Posterior vena cava (tissue), 2 donors: ENCODE data around the gene RIMKLB. TPM values are rescaled to one million over a fixed set of nuclear protein-coding genes. Genes with fewer than 3 reads are reported as not detected.
"Not testable (repeated sequence)": the region's sequence is repeated elsewhere in the genome, so short reads cannot be mapped to it uniquely, and the experiment has no call there.

ENCODE experiments used
- DNase-seq: peaks from one replicate; pipeline ENCODE4 v3.0.0-alpha.2; 2020; ENCODE audit warnings: low spot score
- intact Hi-C, 2 donors: fragments of 100-400 bp; cut with DNase I; formaldehyde crosslinking; loops; one replicate each; pipeline versions ENCODE4 v1.14.1 to v1.14.2; 2022 to 2023
- total RNA-seq, 2 donors: library from RNA; stranded (reverse); fragmentation: NEBNext Ultra II Directional; extraction: Animal tissue kit (Norgen Biotek cat#: 25700); gene quantifications; one replicate each; pipeline ENCODE4 v1.2.1, GENCODE V29; 2021
- donor health status: DM: yes; HTN: yes; CAD: no.
- donor health status: DM: yes; HTN: yes; CAD: no.

The RIMKLB gene
- total RNA-seq, 2 donors from 2014 or later: 51.1 to 56.3 TPM

DNA sequence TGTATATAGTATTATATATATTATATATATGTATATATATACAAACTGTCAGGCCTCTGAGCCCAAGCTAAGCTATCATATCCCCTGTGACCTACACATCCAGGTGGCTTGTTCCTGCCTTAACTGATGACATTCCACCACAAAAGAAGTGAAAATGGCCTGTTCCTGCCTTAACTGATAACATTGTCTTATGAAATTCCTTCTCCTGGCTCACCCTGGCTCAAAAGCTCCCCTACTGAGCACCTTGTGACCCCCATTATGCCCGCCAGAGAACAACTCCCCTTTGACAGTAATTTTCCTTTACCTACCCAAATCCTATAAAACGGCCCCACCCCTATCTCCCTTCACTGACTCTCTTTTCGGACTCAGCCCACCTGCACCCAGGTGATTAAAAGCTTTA lies 107.0 kb downstream of the RIMKLB start:
- intact Hi-C loops, DNase-seq: not testable (repeated sequence)

DNA sequence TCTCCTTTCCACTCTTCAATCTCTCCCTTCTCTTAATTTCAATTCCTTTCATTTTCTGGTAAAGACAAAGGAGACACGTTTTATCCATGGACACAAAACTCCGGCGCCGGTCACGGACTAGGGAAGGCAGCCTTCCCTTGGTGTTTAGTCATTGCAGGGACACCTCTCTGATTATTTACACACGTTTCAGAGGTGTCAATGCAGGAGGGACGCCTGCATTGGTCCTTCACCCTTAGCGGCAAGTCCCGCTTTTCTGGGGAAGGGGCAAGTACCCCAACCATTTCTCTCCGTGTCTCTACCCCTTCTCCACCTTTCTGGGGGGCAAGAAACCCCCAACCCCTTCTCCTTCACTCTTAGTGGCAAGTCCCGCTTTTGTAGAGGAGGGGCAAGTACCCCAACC lies 107.7 kb downstream of the RIMKLB start:
- intact Hi-C loops: not testable (repeated sequence)
- peak; percentile 26 for DNase-seq

DNA sequence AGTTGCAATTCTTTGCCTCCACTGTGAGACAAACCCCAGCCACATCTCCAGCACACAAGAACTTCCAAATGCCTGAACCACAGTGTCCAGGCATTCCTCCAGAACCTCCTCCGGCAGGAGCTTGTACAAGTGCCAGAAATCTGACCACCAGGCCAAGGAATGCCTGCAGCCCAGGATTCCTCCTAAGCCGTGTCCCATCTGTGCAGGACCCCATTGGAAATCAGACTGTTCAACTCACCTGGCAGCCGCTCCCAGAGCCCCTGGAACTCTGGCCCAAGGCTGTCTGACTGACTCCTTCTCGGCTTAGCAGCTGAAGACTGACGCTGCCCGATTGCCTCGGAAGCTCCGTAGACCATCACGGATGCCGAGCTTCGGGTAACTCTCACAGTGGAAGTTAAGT lies 109.3 kb downstream of the RIMKLB start:
- DNase-seq: peak; percentile 57
- intact Hi-C loops: not testable (repeated sequence)

DNA sequence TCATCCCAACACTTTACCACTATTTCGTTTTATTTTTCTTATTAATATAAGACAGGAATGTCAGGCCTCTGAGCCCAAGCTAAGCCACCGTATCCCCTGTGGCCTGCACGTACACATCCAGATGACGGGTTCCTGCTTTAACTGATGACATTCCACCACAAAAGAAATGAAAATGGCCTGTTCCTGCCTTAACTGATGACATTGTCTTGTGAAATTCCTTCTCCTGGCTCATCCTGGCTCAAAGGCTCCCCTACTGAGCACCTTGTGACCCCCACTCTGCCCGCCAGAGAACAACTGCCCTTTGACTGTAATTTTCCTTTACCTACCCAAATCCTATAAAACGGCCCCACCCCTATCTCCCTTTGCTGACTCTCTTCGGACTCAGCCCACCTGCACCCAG lies 112.3 kb downstream of the RIMKLB start:
- DNase-seq, intact Hi-C loops: not testable (repeated sequence)

DNA sequence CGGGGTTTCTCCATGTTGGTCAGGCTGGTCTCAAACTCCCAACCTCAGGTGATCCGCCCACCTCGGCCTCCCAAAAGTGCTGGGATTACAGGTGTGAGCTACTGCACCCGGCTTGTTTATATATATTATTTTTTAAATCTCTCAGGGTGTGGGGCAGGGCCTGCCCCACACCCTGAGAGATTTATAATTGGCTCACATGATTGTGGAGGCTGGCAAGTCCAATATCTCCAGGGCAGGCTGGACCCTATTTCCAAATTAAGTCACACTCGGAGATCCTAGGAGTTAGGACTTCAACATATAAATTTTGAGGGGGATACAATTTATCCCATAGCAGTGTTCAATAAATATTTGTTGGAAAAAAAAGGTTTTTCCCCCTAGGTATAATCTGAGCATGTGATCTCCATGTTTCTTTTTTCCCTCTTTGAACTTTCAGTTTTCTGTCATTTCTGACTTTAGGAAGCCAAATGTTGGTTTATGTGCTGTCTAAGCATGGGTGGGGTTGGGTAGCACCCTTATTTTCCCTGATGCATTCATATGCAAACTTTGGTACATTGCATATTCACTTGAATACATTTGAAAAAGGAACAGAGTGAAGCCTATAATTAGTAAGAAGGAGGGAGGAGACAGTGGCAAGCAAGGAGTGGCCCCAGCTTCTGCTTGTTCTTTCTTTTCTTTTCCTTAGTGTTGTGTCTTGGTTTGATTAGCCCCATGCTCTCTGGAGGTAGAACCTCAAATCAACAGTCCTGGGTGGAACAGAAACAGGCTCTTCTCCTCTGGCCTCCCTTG lies 116.0 kb downstream of the RIMKLB start:
- intact Hi-C loops: no loop called here
- no peak for DNase-seq

DNA sequence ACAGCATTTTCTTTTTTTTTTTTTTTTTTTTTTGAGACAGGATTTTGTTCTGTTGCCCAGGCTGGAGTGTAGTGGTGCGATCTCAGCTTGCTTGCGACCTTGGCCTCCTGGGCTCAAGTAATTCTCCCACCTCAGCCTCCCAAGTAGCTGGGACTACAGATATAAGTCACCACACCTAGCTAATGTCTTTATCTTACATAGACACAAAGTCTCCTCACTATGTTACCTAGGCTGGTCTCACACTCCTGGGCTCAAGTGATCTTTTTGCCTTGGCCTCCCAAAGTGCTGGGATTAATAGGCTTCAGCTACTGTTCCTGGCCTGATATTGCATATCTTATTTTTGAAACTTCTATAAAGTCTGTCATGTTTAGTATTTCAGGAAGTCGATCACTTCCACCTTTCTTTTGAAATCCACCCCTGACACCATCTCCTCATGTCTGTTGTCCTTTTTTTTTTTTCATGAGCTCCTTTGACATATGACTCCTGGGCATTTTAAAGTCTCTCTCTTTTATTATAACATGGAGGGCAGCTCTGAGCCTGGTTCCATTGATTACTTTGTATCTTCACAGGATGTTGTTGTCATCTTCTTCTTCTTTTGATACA lies 118.8 kb downstream of the RIMKLB start:
- no peak for DNase-seq
- intact Hi-C loops: no loop called here

DNA sequence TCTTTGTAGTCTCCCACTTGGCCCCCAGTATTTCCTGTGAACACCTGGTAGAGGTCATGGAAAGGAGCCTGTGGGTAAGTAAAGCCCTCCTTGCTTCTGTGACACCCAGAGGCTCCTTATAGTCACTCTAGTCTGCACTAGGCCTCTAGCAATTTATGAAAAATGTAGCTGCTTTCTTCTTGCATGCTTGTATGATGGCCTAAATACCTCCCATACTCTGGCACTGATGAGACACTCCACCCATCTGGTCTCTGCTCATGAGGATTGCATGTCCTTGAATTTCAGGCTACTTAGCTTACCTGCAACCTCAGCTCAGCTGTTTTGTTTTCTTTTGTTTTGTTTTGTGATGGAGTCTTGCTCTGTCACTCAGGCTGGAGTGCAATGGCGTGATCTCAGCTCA lies 120.1 kb downstream of the RIMKLB start:
- intact Hi-C loops: no loop called here
- no peak for DNase-seq

DNA sequence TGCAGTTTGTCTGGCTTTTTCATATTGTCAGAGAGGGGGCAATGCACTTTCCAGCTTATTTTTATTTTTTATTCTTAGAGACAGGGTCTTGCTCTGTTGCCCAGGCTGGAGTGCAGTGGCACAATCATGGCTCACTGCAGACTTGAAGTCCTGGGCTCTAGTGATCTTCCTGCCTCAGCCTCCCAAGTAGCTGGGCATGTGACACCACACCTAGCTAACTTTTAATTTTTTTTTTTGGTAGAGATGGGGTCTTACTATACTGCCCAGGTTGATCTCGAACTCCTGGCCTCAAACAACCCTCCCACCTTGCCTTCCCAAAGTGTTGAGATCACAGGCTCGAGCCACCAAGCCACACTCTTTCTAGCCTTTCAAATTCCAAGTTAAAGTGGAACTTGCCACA lies 120.7 kb downstream of the RIMKLB start:
- no peak for DNase-seq
- intact Hi-C loops: no loop called here

DNA sequence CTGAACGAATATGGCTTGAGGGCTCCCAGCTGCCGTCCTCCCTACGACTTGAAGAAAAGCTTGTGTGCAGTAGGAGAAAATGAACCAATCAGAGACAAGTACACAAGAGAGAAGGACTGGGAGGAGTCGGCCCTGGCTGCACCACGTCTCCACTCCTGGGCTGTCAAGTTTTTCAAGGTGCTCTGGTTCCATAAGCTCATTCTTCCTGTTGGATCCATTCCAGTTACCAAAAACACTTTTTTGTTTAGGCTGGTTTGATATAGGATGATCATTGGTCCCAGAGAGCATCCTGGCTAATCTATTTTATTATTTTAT lies 121.8 kb downstream of the RIMKLB start:
- DNase-seq: no peak
- intact Hi-C loops: no loop called here

DNA sequence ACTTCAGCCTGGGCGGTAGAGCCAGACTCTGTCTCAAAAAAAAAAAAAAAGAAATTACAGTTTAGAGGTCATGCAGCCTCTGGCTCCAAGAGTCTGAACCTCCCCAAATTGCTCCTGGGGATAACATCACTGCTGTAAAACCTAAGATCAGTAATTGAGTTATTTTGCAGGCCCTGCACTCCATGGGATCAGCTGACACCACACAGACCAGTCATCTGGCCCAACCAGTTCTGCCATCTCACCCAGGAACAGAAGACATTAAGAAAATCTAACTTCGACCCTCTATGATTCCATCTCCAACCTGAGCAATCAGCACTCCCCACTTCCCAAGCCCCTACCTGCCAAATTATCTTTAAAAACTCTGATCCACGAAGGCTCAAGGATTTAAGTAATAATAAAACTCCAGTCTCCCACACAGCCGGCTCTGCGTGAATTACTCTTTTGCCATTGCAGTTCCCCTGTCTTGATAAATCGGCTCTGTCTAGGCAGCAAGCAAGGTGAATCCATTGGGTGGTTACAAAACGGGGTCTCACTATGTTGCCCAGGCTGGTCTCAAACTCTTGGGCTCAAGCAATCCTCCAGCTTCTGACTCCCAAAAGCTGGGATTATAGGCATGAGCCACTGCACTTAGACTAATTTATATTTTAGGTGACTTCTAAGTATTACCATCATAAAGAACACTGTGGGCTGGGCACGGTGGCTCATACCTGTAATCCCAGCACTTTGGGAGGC lies 123.1 kb downstream of the RIMKLB start:
- not testable (repeated sequence) for DNase-seq
- intact Hi-C loops: loop anchor here (5.0 to 10.0 kb wide), 2 partner anchors 136 to 139 kb away; no protein-coding TSS in a partner anchor

DNA sequence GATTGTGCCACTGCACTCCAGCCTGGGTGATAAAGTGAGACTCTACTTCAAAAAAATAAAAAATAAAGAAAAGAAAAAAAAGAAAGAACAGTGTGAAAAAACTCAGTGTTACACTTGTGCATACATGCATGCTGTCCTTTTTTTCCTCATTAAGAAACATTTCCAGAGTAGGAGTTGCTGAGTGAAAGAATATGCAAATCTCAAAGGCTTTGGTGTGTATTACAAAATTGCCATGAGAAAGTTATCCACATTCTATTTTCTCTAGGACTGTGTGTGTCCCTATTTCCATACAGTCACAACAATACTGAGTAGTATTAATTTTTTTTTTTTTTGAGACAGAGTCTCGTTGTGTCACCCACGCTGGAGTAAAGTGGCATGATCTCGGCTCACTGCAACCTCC lies 123.8 kb downstream of the RIMKLB start:
- intact Hi-C loops: loop anchor here (5.0 to 10.0 kb wide), 2 partner anchors 137 to 139 kb away; no protein-coding TSS in a partner anchor

DNA sequence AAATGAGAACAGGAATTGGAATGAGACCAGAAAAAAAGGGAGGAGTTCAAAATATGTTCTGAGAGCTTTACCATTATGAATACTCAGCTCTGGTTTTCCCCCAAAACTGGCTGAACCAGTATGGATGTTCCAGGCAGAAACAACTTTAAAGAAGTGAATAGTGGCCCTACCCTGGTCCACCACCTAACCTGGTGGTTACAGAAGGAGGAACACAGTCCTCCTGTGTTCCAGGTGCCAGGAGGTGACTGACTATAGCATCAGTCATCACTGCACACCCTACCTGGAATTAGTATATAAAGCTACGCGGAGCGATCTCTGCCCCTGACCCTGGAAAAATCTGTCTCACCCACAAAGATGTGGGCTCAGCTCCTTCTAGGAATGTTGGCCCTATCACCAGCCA lies 124.5 kb downstream of the RIMKLB start, which contains the start of gene A2ML1:
Gene A2ML1, plus strand, starts transcription at position 324 of the 400 bp plus-strand sequence. Its CDS starts 31 bp downstream, at position 355.
- intact Hi-C loops: loop anchor here (5.0 to 10.0 kb wide), 2 partner anchors 137 to 140 kb away; no protein-coding TSS in a partner anchor

More for the DNA sequence above, 123.8 kb downstream of the RIMKLB start:
- DNase-seq: no peak

DNA sequence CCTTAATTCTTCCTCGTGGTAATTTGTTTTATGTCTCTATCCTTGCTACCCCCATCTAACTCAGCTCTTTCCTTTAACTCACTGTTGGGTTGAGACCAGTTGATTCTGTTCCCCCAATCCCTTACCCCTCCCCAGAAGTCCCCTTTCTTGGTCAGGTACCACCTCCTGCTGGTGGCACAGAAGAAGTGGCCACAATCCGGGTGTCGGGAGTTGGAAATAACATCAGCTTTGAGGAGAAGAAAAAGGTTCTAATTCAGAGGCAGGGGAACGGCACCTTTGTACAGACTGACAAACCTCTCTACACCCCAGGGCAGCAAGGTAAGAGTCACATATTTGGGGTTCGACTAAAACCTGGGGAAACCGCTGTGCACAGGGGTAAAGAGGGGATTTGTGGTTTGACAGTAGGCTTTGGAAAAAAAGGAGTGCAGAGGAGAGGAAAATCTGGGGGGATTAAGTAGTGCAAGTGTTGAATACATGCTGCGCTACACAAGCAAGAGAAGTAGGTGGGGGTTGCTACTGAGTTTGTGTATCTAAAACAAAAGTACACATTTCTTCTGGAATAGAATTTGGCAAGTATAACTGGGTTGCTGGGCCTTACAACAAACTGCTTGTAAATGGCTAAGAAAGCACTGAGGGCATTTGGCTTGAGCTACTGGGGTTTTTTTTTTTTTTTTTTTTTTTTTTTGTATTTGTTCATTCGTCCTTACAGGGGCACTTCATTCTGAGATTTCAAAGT lies 125.9 kb downstream of the RIMKLB start:
- no peak for DNase-seq
- intact Hi-C loops: loop anchor here (1.0 to 10.0 kb wide), 3 partner anchors 46 to 141 kb away; no protein-coding TSS in a partner anchor

More for the DNA sequence above, 124.5 kb downstream of the RIMKLB start, which contains the start of gene A2ML1:
- no peak for DNase-seq

DNA sequence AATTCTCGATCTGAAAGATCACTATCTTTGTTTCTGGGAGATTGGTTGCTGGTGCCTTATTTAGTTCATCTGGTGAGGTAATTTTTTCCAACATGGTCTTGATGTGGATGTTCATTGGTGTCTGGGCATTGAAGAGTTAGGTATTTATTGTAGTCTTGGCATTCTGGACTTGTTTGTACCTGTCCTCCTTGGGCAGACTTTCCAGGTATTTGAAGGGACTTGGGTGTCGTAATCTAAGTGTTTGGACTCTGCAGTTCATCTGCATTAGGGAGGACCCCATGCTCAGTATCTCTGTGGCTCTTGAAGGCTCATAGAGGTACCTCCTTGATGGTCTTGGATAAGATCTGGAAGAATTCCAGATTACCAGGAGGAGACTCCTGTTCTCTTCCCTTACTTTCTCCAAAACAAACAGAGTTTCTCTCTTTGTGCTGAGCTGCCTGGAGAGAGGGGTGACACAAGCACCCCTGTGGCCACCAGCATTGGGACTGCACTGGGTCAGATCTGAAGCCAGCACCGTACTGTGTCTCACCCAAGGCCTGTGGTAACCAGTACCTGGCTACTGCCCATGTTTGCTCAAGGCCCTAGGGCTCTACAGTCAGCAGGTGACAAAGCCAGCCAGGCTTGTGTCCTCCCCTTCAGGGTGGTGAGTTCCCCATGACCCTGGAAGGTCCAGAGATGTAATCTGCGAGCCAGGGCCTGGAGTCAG lies 129.9 kb downstream of the RIMKLB start:
- intact Hi-C loops: loop anchor here in 1 of 2 donors (10.0 kb wide), 1 partner anchor 143 kb away; no protein-coding TSS in a partner anchor
- DNase-seq: no peak

DNA sequence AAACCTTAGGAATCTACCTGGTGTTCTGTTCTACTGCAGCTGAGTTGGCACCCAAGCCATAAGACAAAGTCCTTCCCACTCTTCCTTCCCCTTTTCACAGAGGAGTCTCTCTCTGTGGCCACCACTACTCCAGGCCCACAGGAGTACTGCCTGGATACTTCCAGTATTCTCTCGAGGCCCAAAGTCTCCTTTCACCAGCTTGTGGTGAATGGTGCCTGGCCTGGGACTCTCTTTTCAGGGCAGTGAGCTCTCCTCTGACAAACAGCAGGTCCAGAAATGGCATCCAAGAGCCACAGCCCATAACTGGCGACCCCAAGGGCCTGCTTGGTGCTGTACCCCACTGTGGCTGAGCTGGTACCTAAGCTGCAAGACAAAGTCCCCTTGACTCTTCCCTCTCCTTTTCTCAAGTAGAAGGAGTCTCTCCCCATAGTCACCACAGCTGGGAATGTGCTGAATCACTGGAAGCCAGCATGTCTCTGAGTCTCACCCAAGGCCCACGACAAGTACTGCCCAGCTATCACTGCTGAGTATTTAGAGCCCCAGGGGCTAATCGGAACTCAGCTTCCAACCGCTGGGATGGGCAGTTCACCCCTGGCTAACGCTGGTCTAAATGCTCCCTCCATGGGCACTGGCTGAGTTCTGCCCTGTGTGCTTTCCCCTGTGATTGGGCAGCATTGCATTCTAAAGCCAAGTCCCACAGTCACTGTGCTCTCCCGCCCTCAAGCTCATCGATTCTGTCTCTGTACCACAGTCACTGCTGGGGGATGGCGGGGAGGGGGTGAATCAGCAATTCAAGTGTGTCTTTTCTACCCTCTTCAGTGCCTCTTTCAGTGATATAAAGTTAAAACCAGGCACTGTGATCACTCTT lies 130.7 kb downstream of the RIMKLB start:
- intact Hi-C loops: loop anchor here in 1 of 2 donors (10.0 kb wide), 1 partner anchor 144 kb away; no protein-coding TSS in a partner anchor
- DNase-seq: no peak

DNA sequence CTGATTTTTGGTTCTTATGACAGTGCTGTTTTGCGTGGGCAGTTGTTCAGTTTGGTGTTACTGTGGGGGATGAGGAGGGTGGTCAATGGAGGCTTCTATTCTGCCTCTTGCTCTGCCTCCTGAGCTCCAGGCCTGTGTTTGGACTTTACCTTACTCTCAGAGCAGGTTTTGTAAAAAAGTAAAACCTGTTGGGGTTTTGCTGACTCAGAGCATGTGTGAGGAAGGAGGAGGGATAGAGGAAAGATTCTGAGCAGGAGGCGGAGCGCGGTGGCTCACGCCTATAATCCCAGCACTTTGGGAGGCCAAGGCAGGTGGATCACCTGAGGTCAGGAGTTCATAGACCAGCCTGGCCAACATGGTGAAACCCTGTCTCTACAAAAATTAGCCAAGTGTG lies 131.3 kb downstream of the RIMKLB start:
- intact Hi-C loops: loop anchor here in 1 of 2 donors (10.0 kb wide), 1 partner anchor 144 kb away; no protein-coding TSS in a partner anchor
- no peak for DNase-seq

DNA sequence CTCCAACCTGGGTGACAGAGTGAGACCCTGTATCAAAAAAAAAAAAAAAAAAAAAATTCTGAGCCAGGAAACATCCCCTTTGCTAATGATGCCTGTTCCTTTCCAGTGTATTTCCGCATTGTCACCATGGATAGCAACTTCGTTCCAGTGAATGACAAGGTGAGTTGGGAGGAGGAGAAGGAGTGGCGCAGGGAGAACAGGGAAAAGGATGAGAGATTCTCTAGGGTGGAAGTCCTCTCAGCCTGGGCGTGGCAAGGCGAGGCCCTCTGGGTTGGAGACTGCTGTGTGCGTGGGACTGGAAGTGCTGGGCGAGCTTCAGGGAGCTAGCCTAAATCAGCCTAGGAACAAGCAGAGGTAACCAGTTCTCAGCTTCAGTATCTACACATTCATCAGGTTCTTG lies 131.8 kb downstream of the RIMKLB start:
- intact Hi-C loops: loop anchor here in 1 of 2 donors (10.0 kb wide), 1 partner anchor 145 kb away; no protein-coding TSS in a partner anchor

More for the DNA sequence above, 131.8 kb downstream of the RIMKLB start:
- DNase-seq: no peak
